NCI-H82 treated with DMSO at 0.1 percent for 48 hours (cell line): ENCODE measurements around the gene MUC4.

ENCODE experiments used
- DNase-seq: peaks from one replicate; lab custom pipeline; 2025; ENCODE audit not compliant: unreplicated experiment; lab: John Stamatoyannopoulos, UW

The MUC4 gene

DNA sequence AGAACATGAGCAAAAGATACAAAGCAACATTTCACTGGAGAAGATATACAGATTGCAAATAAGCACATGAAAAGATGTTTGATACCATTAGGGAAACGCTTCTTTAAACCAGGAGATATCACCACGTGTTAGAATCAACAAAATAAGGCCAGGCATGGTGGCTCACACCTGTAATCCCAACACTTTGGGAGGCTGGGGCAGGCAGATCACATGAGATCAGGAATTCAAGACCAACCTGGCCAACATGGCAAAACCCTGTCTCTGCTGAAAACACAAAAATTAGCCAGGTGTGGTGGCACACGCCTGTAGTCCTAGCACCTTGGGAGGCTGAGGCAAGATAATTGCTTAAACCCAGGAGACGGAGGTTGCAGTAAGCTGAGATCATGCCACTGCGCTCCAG, 111.4 kb downstream of the MUC4 start:
- DNase-seq: no peak

DNA sequence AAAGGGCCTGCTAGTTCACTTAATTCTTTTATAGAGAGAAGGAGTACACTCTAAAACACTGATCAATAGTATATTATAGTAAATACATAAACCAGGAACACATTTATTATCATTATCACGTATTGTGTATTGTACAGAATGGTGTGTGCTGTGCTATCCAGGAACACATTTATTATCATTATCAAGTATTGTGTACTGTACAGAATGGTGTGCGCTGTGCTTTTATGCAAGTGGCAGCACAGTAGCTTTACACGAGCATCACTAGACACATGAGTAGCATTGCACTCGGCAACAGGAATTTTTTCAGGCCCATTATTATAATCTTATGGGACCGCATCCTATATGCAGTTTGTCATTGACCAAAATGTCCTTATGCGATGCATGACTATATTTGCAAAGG, 111.9 kb downstream of the MUC4 start:
- DNase-seq: no peak

DNA sequence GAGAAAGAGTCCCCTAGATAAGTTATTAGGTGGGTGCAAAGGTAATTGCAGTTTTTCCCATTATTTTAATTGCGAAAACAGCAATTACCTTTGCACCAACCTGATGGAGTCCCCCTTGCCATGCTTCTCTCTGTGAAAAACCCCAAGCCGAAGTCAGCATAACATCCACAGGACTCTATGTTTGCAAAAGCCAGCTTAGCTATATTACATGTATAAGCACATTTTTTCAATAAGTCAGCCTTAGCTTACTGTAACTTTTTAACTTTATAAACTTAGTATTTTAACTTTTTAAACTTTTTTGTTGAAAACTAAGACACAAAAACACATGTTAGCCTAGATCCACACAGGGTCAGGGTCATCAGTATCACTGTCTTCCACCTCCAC, 112.3 kb downstream of the MUC4 start:
- no peak for DNase-seq

DNA sequence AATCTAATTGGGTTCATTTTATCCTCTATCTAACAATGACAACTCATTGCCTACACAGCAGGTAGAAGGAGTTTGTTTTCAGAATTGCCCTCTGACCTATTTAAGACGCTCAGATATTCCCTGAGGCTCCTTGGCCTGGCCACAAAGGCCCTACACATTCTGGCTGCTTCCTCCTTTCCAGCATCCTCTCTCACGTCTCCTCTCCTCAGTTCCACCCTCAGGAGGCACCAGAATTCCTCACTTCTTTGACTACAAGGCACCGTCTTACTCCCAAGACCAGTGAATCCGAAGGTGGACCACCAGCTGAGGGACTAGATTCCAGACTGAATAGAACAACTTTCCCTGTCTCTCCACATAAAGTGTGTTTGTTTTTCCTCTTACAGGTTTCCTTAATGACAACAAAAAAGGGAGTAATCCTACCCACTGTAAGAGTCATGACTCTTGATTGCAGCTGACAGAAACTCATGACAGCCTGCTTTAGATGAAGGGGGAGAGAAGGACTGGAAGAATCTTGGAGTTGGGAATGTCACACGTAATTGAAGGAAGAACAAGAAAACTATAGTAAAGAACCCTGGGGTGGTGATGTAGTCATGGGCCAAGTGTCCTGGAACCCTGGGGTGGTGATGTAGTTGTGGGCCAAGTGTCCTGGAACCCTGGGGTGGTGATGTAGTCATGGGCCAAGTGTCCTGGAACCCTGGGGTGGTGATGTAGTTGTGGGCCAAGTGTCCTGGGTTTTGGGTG, 112.9 kb downstream of the MUC4 start:
- no peak for DNase-seq

DNA sequence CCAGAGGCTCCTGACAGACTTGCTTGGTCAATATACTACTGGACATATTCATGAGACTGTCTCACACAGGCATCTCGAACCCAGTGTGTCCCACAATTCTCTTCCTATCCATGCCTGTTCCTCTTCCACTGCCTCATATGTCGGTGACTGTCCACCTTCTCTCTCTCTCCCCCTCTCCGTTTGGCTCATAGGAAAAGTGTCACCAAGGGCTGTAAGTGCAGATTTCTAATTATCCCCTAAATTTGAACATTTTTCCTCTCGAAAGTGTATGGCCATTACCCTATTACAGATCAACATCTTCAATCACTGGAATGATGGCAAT, 113.4 kb downstream of the MUC4 start:
- DNase-seq: no peak

DNA sequence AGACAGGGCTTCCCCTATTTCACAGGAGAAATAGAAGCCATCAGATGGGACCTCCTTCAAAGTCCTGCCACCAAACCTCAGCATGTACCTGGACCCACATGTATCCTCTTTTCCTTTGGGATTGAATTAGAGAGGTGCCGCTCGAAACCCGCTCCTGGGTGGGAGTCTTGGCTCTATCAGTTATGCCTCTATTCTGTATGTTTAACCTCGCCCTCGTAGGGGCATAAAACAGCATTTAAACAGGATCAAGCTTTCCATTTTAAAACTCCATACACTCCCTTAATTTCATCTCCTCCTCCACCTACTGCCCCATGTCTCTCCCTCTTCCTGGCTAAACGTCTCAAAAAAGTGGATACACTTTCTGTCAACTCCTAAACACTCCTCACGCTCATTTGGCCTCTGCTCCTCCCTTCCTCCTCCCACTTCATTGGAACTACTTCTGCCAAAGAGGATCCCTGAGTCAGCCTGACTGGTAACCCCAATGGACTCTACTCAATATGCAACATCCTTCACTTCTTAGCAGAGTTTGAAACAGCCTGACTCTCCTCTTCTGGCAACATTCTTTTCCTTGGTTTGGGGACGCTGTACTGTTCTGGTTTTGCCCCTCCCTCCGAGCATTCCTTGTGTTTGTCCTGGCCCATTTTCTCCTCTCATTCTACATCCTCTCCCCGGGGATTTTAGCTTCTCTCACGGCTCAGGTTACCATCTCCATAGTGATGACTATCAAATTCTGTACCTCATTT, 114.0 kb downstream of the MUC4 start:
- no peak for DNase-seq
